Caki2 (cell line): ENCODE measurements around the gene ADCY1. TPM values are rescaled to one million over a fixed set of nuclear protein-coding genes. Genes with fewer than 3 reads are reported as not detected.

Experiments
- DNase-seq: peaks from one replicate; pipeline ENCODE4 v3.0.0-alpha.2; 2015; ENCODE audit warnings: low read depth
- in situ Hi-C: cut with HindIII; loops from 2 replicates; pipeline ENCODE4 v1.10.0; 2016; ENCODE audit warnings: low sequenced_read_pairs, low pct_unique_long_range_greater_than_20kb, mixed read lengths
- total RNA-seq: library from RNA; depleted of rRNA; stranded (reverse); fragments of >200 nt; shearing (Covaris generic); gene quantifications from 2 replicates; pipeline ENCODE4 v1.2.3, GENCODE V29; 2014; ENCODE audit warnings: low replicate concordance

ADCY1 gene
- total RNA-seq, 1 experiment from 2014 or later: not detected

- in situ Hi-C loops: no loop called here
- DNase-seq: no peak
These were observed 32.8 kb downstream of the ADCY1 start for GRCh38 chr7:45606931-45607330.

GRCh38 chr7:45609180-45609579 is 35.0 kb downstream of the ADCY1 start:
- no peak for DNase-seq
- in situ Hi-C loops: no loop called here

DNA sequence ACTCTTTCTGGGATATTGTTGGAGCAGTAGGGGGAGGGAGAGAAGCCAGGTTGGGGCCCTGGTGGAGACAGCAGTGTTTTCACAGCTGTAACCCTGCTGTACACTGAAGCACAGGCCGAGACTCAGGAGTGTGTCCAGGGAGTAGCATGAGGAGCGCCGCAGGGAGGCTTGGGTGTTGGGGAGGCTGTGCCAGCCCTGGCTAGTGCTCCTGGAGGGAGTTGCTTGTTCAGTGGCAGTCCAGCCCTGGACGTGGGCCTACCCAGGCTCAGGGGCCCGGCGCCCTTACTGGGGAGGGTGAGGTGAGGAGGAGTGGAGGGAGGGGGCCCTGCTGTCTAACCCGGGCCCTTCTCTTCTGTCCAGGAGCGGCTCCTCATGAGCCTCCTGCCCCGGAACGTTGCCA is 35.9 kb downstream of the ADCY1 start:
- DNase-seq: no peak
- in situ Hi-C loops: no loop called here

DNA sequence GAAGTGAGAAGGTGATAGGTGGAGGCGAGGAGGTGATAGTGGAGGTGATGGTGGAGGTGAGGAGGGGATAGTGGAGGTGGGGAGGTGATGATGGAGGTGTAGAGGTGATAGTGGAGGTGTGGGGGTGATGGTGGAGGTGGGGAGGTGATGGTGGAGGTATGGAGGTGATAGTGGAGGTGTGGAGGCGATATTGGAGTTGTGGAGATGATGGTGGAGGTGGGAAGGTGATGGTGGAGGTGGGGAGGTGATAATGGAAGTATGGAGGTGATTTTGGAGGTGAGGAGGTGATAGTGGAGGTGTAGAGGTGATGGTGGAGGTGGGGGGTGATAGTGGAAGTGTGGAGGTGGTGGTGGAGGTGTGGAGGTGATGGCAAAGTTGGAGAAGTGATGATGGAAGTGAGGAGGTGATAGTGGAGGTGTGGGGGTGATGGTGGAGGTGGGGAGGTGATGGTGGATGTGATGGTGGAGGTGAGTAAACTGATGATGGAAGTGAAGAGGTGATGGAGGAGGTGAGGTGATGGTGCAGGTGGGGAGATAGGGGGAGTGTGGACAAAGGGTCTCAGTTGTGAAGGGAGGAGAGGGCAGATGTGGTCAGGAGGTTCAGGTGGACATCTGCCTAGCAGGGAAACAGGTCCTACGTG is 36.6 kb downstream of the ADCY1 start:
- no peak for DNase-seq
- in situ Hi-C loops: no loop called here

DNA sequence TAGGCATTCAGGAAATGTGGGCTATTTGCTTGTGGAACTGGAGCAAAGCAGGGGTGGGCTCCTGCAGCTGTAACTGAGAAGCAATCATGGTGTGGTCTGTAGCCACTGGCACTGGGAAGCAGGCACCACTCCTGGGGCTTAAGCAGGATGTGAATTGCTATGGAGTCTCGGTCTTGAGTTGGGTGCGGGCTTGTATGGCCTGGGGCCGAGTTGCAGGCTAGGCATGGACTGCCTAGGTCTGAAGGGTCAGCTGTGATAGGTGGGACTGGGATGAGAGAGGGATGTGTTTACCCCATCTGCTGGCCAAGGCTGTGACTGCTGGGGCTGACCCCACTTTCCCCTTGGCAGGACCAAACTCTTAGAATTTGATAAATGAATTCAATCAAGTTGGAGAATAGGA is 43.0 kb downstream of the ADCY1 start:
- in situ Hi-C loops: no loop called here
- DNase-seq: no peak

DNA sequence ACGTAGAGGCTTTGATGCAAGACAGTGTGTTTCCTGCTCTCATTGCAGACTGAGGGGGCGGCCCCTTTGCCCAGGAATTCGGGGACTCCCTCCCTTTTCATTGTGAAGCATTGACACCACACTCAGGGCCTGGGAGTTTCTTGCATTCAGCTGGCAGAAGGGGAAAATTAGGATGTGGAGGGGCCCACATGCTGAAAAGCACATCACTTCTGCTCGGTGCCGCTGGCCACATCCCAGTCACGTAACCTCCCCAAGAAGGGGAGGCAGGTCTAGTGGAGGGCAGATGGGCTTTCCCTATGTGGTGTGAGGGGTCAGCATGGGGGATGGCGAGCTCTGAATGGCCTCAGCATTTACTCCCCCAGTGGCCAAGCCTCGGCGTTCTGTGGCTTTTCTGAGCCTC is 47.9 kb downstream of the ADCY1 start:
- DNase-seq: no peak
- in situ Hi-C loops: no loop called here

DNA sequence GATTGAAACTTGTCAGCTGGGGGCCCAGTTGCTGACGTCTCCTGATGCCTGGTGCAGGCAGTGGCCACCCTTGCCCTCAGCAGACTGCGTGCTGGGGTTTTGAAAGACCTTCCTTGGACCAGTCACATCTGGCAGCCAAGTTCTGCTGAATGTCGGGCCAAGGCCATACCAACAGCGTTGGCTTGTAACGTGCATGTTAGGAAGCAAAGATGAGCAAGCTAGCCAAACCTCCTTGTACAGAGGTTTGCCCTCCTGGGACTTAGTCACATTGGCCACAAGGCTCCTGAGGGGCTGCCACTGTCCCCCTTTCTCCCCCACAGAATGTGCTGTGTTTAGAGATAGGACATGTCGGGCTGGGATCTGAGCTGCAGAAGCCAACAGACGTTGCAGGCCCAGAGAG is 49.0 kb downstream of the ADCY1 start:
- no peak for DNase-seq
- in situ Hi-C loops: no loop called here

- DNase-seq: no peak
- in situ Hi-C loops: no loop called here
These were observed 49.7 kb downstream of the ADCY1 start for GRCh38 chr7:45623740-45624391.

DNA sequence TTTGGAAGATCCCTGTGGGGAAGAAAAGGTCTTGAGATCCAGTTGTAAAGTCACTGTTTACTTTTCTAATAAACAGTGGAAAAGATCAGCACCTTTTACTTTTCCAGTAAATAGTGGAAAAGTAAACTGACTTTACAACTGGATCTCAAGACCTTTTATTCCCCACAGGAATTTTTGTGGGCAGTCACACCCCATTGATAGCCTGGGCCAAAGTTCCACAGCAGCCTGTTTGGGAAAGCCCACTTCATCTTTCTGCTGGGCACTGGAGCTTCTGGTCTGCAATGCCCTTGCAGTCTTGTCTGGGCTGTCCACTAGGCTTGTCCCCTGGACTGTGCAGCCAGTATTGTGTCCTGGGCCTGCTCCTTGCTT is 50.2 kb downstream of the ADCY1 start:
- no peak for DNase-seq
- in situ Hi-C loops: no loop called here

GRCh38 chr7:45625067-45625466 is 50.9 kb downstream of the ADCY1 start:
- in situ Hi-C loops: no loop called here
- no peak for DNase-seq

DNA sequence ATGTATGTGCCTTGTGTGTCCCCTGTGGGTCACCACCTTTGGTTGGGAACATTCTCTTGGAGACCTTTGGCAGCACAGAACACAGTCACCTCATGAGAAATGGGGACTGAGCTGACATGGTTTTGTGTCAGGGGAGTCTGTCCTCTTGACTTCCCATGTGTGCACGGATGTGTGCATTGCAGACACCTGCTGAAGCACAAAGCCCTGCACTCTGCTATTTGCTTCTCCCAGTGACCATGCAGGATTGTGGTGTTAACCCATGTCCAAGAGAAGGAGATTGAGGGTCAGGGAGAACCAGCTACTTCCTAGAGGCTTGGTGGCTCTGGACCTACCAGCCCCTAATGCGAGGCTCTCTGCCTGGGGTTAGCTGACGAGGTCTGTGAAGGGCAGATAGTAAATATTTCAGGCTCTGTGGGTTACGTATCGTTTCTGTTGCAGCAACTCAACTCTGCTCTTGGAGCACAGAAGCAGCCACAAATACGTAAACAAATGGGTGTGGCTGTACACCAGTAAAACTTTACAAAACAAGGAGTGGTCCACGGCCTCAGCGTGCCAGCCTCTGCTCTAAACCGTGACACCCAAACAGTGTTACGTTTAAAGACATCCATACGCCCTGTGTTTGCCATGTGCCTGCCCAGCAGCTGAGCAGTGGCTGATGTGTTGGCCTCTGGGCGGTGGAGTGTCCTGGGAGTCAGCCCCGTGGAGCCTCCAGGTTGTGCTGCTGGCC is 51.7 kb downstream of the ADCY1 start:
- in situ Hi-C loops: no loop called here

GRCh38 chr7:45626441-45627430 is 52.6 kb downstream of the ADCY1 start:
- DNase-seq: no peak
- in situ Hi-C loops: no loop called here

More for the DNA sequence above, 51.7 kb downstream of the ADCY1 start:
- DNase-seq: no peak

GRCh38 chr7:45627691-45628456 is 53.7 kb downstream of the ADCY1 start:
- no peak for DNase-seq
- in situ Hi-C loops: no loop called here

- in situ Hi-C loops: no loop called here
- DNase-seq: no peak
These were observed 57.4 kb downstream of the ADCY1 start for GRCh38 chr7:45631569-45631968.

DNA sequence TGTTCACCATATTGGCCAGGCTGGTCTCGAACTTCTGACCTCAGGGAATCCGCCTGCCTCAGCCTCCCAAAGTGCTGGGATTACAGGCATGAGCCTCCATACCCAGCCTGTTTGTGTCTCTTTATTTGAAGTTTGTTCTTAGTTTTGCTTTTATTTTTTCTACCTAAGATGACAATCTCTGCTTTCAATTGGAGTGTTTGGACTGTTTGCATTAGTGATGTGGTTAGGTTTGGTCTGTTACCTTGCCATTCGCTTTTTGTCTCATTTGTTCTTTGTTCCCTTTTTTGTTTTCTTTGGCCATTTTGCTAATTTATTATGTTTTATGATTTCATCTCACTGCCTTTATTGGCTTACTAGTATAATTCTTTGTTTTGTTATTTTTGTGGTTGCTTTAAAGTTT is 62.6 kb downstream of the ADCY1 start:
- in situ Hi-C loops: no loop called here
- DNase-seq: no peak

DNA sequence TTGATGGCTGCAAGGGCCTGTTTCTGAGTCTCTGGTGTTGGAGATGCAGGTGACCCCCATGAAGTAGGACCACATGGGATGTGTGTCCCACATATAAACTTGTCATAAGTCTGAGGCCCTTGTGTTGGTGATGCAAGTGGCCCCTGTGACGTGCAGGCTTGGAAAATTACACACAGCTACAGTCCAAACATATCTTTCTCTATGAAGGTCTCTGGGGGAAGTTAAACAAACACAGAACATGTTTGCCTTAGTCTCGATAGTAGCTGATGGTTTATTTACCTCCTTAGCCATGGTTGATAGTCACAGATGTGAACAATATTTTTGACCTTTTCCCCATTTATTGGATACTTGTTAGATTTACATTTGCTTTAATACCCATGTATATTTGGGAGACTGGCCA is 64.7 kb downstream of the ADCY1 start:
- no peak for DNase-seq
- in situ Hi-C loops: no loop called here

GRCh38 chr7:45642044-45642443 is 67.9 kb downstream of the ADCY1 start:
- DNase-seq: no peak
- in situ Hi-C loops: no loop called here

- in situ Hi-C loops: no loop called here
- no peak for DNase-seq
These were observed 69.5 kb downstream of the ADCY1 start for GRCh38 chr7:45643630-45644029.
